ENCODE data around the gene GFOD1.

GFOD1 gene

GRCh38 chr6:13331516-13332348 lies 155.7 kb downstream of the GFOD1 start:
- TF ChIP-seq EP300 (IDR thresholded peaks at IDR 0.05; ENCODE audit: borderline replicate concordance) = no peak
- no peak for TF ChIP-seq TCF12 (IDR thresholded peaks at IDR 0.05; ENCODE audit: low read depth)
- TF ChIP-seq RAD21 (IDR thresholded peaks at IDR 0.05; ENCODE audit: low read depth) = peak; percentile 62
- TF ChIP-seq CREB1 (IDR thresholded peaks at IDR 0.05; ENCODE audit: low read depth) = no peak
- TF ChIP-seq FOXM1 (IDR thresholded peaks at IDR 0.05; ENCODE audit: borderline replicate concordance, low read depth) = peak; percentile 83

GRCh38 chr6:13328875-13329183 lies 158.6 kb downstream of the GFOD1 start:
- TF ChIP-seq CEBPB (IDR thresholded peaks at IDR 0.05) (no peak), TEAD4 (IDR thresholded peaks at IDR 0.05) (no peak), ZBTB7A (IDR thresholded peaks at IDR 0.05; ENCODE audit: low read depth) (no peak), TAF1 (IDR thresholded peaks at IDR 0.05; ENCODE audit: low read depth) (no peak), USF1 (IDR thresholded peaks at IDR 0.05) (no peak), MAX (IDR thresholded peaks at IDR 0.05) (no peak), REST (IDR thresholded peaks at IDR 0.05; ENCODE audit: low read depth) (no peak), FOXM1 (IDR thresholded peaks at IDR 0.05; ENCODE audit: borderline replicate concordance, low read depth) (no peak), RAD21 (IDR thresholded peaks at IDR 0.05; ENCODE audit: low read depth) (no peak), TCF12 (IDR thresholded peaks at IDR 0.05; ENCODE audit: low read depth) (no peak), EP300 (IDR thresholded peaks at IDR 0.05; ENCODE audit: borderline replicate concordance) (no peak), EGR1 (IDR thresholded peaks at IDR 0.05) (no peak), NFIC (IDR thresholded peaks at IDR 0.05) (no peak)

- no peak for TF ChIP-seq EP300 (IDR thresholded peaks at IDR 0.05; ENCODE audit: borderline replicate concordance)
- peak; percentile 69 for TF ChIP-seq MAX (IDR thresholded peaks at IDR 0.05)
- no peak for TF ChIP-seq REST (IDR thresholded peaks at IDR 0.05; ENCODE audit: low read depth)
- TF ChIP-seq CREB1 (IDR thresholded peaks at IDR 0.05; ENCODE audit: low read depth) = 0 out of 2 replicates have a peak, but pooled peaks have one; percentile 26
- peak; percentile 74; the same call in 1 of the 2 replicates for TF ChIP-seq TAF1 (IDR thresholded peaks at IDR 0.05; ENCODE audit: low read depth)
Measured at GRCh38 chr6:13328076-13328874, 159.1 kb downstream of the GFOD1 start, which contains the start of gene TBC1D7. TSS of gene TBC1D7 (minus strand) at chr6:13328537. CDS start at chr6:13326898, 1,639 bp downstream.

GRCh38 chr6:13327691-13328075 lies 159.7 kb downstream of the GFOD1 start:
- TF ChIP-seq CREB1 (IDR thresholded peaks at IDR 0.05; ENCODE audit: low read depth) (no peak), TCF12 (IDR thresholded peaks at IDR 0.05; ENCODE audit: low read depth) (no peak), YY1 (IDR thresholded peaks at IDR 0.05; ENCODE audit: low read depth) (no peak), USF1 (IDR thresholded peaks at IDR 0.05) (no peak), TAF1 (IDR thresholded peaks at IDR 0.05; ENCODE audit: low read depth) (no peak), FOXM1 (IDR thresholded peaks at IDR 0.05; ENCODE audit: borderline replicate concordance, low read depth) (no peak), EP300 (IDR thresholded peaks at IDR 0.05; ENCODE audit: borderline replicate concordance) (no peak), REST (IDR thresholded peaks at IDR 0.05; ENCODE audit: low read depth) (no peak), NFIC (IDR thresholded peaks at IDR 0.05) (no peak), EGR1 (IDR thresholded peaks at IDR 0.05) (no peak), TEAD4 (IDR thresholded peaks at IDR 0.05) (no peak), CEBPB (IDR thresholded peaks at IDR 0.05) (no peak), MAX (IDR thresholded peaks at IDR 0.05) (no peak), ZBTB7A (IDR thresholded peaks at IDR 0.05; ENCODE audit: low read depth) (no peak), RAD21 (IDR thresholded peaks at IDR 0.05; ENCODE audit: low read depth) (no peak)
